HG03175 (cell line): Measurements from ENCODE around the gene ACE2.

Experiments used
- ATAC-seq: cut with Tn5 transposase; IDR thresholded peaks from one replicate; pipeline ENCODE4 v1.9.1; 2021; ENCODE audit warnings: mild to moderate bottlenecking, moderate library complexity; ENCODE audit not compliant: unreplicated experiment

ACE2 gene

GRCh38 chrX:15515931-15516330, 84.8 kb downstream of the ACE2 start:
- ATAC-seq = no peak

- ATAC-seq = no peak
Observed at GRCh38 chrX:15514279-15514678, 86.5 kb downstream of the ACE2 start.

GRCh38 chrX:15512401-15512965, 88.3 kb downstream of the ACE2 start:
- no peak for ATAC-seq

- no peak for ATAC-seq
Observed at GRCh38 chrX:15511563-15511962, 89.2 kb downstream of the ACE2 start.
